SU-DHL-6 (cell line): Measurements from ENCODE around the gene MYG1.

Source experiments
- EZH2phosphoT487 ChIP-seq: fragments of 200-600 bp; sonication (generic), shearing (Covaris generic); conservative IDR thresholded peaks from 2 replicates; pipeline ENCODE4 v1.6.1; 2018; ENCODE audit warnings: mild to moderate bottlenecking, antibody characterized with exemption, low read length, moderate library complexity, mixed read lengths
- TF ChIP-seq, protein P1 (sequence below): fragments of 200-600 bp; sonication (generic); IDR thresholded peaks from one replicate; pipeline ENCODE4 v1.5.1; 2017; ENCODE audit warnings: antibody characterized with exemption, mild to moderate bottlenecking, low read length, moderate library complexity; ENCODE audit not compliant: insufficient read depth, poor library complexity, severe bottlenecking

GRCh38 chr12:53254816-53255545, 44.5 kb upstream of the MYG1 start:
- TF ChIP-seq, protein P1, sequence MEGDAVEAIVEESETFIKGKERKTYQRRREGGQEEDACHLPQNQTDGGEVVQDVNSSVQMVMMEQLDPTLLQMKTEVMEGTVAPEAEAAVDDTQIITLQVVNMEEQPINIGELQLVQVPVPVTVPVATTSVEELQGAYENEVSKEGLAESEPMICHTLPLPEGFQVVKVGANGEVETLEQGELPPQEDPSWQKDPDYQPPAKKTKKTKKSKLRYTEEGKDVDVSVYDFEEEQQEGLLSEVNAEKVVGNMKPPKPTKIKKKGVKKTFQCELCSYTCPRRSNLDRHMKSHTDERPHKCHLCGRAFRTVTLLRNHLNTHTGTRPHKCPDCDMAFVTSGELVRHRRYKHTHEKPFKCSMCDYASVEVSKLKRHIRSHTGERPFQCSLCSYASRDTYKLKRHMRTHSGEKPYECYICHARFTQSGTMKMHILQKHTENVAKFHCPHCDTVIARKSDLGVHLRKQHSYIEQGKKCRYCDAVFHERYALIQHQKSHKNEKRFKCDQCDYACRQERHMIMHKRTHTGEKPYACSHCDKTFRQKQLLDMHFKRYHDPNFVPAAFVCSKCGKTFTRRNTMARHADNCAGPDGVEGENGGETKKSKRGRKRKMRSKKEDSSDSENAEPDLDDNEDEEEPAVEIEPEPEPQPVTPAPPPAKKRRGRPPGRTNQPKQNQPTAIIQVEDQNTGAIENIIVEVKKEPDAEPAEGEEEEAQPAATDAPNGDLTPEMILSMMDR = no peak
- TF ChIP-seq EZH2phosphoT487 = no peak
